Activated T-helper 17 cell treated with anti-CD3 and anti-CD28 coated beads, Interleukin-2, amount 50 U/mL, for 72 hours (primary cell): ENCODE measurements around the gene CFAP141. TPM values are rescaled to one million over a fixed set of nuclear protein-coding genes. Genes with fewer than 3 reads are reported as not detected.

ENCODE experiments used
- total RNA-seq, 2 donors: library from RNA; stranded (reverse); gene quantifications; one replicate each; pipeline ENCODE4 v1.2.3, GENCODE V29; 2022

The CFAP141 gene
- total RNA-seq, 2 donors from 2014 or later = not detected

Other genes starting within 250 kb of the CFAP141 start
- 100 to 1,000 TPM in 1 of 2 donors, 10 to 100 TPM in 1; 84.9 to 131 TPM for gene CRTC2, start 247.7 kb downstream of the CFAP141 start, total RNA-seq
- gene SLC39A1, start 242.8 kb downstream of the CFAP141 start, total RNA-seq = 100 to 1,000 TPM; 109 to 117 TPM
- 1 to 10 TPM; 7.4 to 9.3 TPM for gene CREB3L4, start 238.4 kb downstream of the CFAP141 start, total RNA-seq
- gene JTB, start 228.7 kb downstream of the CFAP141 start, total RNA-seq = 100 to 1,000 TPM in 1 of 2 donors, 10 to 100 TPM in 1; 89.7 to 167 TPM
- under 1 TPM; 0.66 to 0.91 TPM for gene RAB13, start 220.0 kb downstream of the CFAP141 start, total RNA-seq
- 1,000 to 10,000 TPM; 1,111 to 1,746 TPM for gene RPS27, start 215.6 kb downstream of the CFAP141 start, total RNA-seq
- under 1 TPM; 0.04 to 0.24 TPM for gene NUP210L, start 51.3 kb downstream of the CFAP141 start, total RNA-seq
- 100 to 1,000 TPM; 370 to 607 TPM for gene TPM3, start 14.2 kb downstream of the CFAP141 start, total RNA-seq
- gene UBAP2L, start 14.6 kb upstream of the CFAP141 start, total RNA-seq = 100 to 1,000 TPM; 237 to 249 TPM
- 100 to 1,000 TPM; 127 to 132 TPM for gene HAX1, start 66.3 kb upstream of the CFAP141 start, total RNA-seq
- not detected for gene AQP10, start 114.8 kb upstream of the CFAP141 start, total RNA-seq
- 10 to 100 TPM; 64.3 to 69.0 TPM for gene ATP8B2, start 119.2 kb upstream of the CFAP141 start, total RNA-seq
- 10 to 100 TPM; 38.2 to 41.2 TPM for gene IL6R, start 199.0 kb upstream of the CFAP141 start, total RNA-seq